Spleen (tissue), 7 donors: Measurements from ENCODE around the gene BCL7C.

ENCODE experiments used
- POLR2A ChIP-seq, 3 donors: fragments of 450-650 bp; IDR thresholded peaks; one replicate each; pipeline ENCODE4 v1.5.1; 2017; ENCODE audit warnings: antibody characterized with exemption in 3 of 3, mild to moderate bottlenecking in 1 of 3
- TF ChIP-seq, protein P1 (sequence below), 11 experiments: fragments of 200-600 bp in 7 of 11; fragments of 450-650 bp in 4 of 11; sonication (generic) in 4 of 11; IDR thresholded peaks in 8 of 11; conservative IDR thresholded peaks in 3 of 11; 1 replicate in 7 of 11; 2 replicates in 4 of 11; pipeline versions ENCODE4 v1.4.0 to v1.8.0; 2016 to 2021; ENCODE audit warnings: antibody characterized with exemption in 11 of 11, inconsistent platforms in 4 of 11, mild to moderate bottlenecking in 1 of 11
- donor health status: DM: no; HTN: no; CAD: no; lungs with moderate emphysema.
- donor health status: DM: no; HTN: no; CAD: no.
- donor health status: DM: no; HTN: no; CAD: no.

- TF ChIP-seq, protein P1, sequence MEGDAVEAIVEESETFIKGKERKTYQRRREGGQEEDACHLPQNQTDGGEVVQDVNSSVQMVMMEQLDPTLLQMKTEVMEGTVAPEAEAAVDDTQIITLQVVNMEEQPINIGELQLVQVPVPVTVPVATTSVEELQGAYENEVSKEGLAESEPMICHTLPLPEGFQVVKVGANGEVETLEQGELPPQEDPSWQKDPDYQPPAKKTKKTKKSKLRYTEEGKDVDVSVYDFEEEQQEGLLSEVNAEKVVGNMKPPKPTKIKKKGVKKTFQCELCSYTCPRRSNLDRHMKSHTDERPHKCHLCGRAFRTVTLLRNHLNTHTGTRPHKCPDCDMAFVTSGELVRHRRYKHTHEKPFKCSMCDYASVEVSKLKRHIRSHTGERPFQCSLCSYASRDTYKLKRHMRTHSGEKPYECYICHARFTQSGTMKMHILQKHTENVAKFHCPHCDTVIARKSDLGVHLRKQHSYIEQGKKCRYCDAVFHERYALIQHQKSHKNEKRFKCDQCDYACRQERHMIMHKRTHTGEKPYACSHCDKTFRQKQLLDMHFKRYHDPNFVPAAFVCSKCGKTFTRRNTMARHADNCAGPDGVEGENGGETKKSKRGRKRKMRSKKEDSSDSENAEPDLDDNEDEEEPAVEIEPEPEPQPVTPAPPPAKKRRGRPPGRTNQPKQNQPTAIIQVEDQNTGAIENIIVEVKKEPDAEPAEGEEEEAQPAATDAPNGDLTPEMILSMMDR (IDR thresholded peaks at IDR 0.05 in 8 of 11, conservative IDR thresholded peaks at IDR 0.05 in 3 of 11): no peak
- no peak for TF ChIP-seq POLR2A (IDR thresholded peaks at IDR 0.05)
These were observed 5.9 kb upstream of the BCL7C start for GRCh38 chr16:30899794-30900193.
